Kidney epithelial cell (primary cell): ENCODE data around the gene UBAP1. TPM values are rescaled to one million over a fixed set of nuclear protein-coding genes. Genes with fewer than 3 reads are reported as not detected.
"Not testable (repeated sequence)": the region's sequence is repeated elsewhere in the genome, so short reads cannot be mapped to it uniquely, and the experiment has no call there.

Experiments used
- DNase-seq: peaks from one replicate; pipeline ENCODE4 v3.0.0-alpha.2; 2010; ENCODE audit warnings: low read depth
- H3K27me3 ChIP-seq: 2 replicates; pipeline ENCODE4 v1.6.0; 2011; ENCODE audit warnings: low read length; ENCODE audit not compliant: control insufficient read depth, insufficient read depth
- H3K36me3 ChIP-seq: 2 replicates; pipeline ENCODE4 v1.5.1; 2011; ENCODE audit warnings: low read length; ENCODE audit not compliant: control insufficient read depth, insufficient read depth
- H3K4me3 ChIP-seq: 2 replicates; pipeline ENCODE4 v1.5.1; 2011; ENCODE audit warnings: low read depth, mild to moderate bottlenecking, control low read depth, low read length
- total RNA-seq: library from RNA; depleted of rRNA; stranded (reverse); fragments of >200 nt; gene quantifications from 2 replicates; pipeline ENCODE4 v1.2.3, GENCODE V29; 2015
- TF ChIP-seq, protein P1 (sequence below): IDR thresholded peaks from 2 replicates; pipeline ENCODE4 v1.5.1; 2011; ENCODE audit warnings: mild to moderate bottlenecking, moderate library complexity, low read length, control low read depth, inconsistent platforms; ENCODE audit not compliant: insufficient read depth, poor library complexity, severe bottlenecking

Gene UBAP1
- total RNA-seq, 1 donor from 2014 or later: 46.9 TPM

DNA sequence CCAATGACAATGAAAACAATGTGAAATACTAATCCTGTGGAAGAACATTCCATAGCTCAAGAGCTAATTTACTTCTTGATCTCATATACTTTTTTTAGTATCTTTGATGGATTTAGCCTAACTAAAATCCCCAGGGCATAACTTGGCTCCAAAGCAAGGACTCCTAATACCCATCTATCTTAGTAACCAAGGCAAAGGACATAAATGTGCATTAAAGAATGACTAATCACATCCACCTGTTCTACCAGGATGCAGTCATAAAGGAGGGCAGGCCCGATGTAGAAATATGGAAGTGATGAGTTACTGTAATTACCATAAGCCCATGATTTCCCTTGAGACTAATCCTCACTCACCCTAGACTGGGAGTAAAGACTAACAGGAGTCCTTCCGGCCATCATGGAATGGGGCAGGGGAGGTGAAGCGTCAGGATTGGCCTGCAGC is 93.3 kb downstream of the UBAP1 start:
- Histone ChIP-seq H3K27me3 (no peaks in the 10 kb centered on the region), H3K36me3 (no peaks in the 10 kb centered on the region), H3K4me3 (no peak overlapping the region)
- TF ChIP-seq, protein P1, sequence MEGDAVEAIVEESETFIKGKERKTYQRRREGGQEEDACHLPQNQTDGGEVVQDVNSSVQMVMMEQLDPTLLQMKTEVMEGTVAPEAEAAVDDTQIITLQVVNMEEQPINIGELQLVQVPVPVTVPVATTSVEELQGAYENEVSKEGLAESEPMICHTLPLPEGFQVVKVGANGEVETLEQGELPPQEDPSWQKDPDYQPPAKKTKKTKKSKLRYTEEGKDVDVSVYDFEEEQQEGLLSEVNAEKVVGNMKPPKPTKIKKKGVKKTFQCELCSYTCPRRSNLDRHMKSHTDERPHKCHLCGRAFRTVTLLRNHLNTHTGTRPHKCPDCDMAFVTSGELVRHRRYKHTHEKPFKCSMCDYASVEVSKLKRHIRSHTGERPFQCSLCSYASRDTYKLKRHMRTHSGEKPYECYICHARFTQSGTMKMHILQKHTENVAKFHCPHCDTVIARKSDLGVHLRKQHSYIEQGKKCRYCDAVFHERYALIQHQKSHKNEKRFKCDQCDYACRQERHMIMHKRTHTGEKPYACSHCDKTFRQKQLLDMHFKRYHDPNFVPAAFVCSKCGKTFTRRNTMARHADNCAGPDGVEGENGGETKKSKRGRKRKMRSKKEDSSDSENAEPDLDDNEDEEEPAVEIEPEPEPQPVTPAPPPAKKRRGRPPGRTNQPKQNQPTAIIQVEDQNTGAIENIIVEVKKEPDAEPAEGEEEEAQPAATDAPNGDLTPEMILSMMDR: no peak
- DNase-seq: no peak

DNA sequence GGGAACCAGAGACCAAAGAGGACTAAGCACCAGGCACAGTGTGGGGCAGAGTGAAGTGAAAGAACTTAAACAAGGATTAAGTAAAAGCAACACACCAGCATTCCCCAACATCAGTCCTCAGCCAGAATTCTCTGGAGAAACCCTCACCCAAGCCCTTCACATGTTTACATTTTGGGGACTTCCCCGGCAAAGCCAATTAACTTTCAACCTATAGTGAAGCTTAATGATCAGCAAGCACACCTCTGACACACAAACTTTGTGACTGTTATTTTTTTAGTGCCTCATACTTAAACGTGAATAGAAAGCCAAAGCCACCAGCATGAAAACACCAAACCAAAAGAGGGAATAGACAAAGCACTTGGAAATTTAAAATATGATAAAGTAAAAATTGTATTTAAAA is 94.7 kb downstream of the UBAP1 start:
- not testable (repeated sequence) for DNase-seq, H3K36me3 ChIP-seq, H3K27me3 ChIP-seq, H3K4me3 ChIP-seq

DNA sequence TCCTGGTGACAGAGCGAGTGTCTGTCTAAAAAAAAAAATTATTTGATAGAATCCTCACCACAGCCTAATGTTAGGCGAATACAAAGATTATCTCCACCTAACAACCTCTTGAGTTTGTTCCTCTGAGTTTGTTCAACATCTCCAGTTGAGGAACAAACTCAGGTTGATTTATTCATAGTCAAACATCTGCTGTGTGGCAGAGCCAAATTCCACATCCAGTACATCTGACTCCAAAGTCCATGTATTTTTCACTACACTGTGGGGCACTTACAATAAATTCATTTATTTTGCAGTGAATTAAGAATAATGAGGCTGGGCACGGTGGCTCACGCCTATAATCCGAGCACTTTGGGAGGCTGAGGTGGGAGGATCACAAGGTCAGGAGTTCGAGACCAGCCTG is 97.0 kb downstream of the UBAP1 start:
- TF ChIP-seq, protein P1: no peak
- no peaks in the 10 kb centered on the region for H3K27me3 ChIP-seq
- H3K4me3 ChIP-seq: no peak overlapping the region
- DNase-seq: no peak
- H3K36me3 ChIP-seq: no peaks in the 10 kb centered on the region

DNA sequence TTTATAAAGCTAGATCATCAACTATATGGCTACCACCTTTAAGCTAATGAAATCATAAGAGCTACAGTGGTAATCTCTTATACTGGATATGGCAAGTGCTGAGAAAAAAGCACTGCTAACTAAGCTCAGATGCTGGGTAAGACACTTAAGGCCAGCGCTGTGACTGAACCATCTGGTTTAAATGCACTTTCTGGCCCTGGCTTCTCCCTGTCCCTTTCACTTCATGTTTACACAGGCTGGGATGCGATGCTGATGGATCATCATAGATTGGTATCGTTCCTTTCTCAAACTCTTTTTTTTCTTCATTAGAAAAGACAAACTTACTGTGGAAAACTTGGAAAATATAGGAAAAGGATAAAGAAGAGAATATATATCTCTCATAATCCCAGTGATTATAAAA is 97.9 kb downstream of the UBAP1 start:
- no peak for DNase-seq
- H3K27me3 ChIP-seq: no peaks in the 10 kb centered on the region
- no peaks in the 10 kb centered on the region for H3K36me3 ChIP-seq
- TF ChIP-seq, protein P1: no peak
- H3K4me3 ChIP-seq: no peak overlapping the region

DNA sequence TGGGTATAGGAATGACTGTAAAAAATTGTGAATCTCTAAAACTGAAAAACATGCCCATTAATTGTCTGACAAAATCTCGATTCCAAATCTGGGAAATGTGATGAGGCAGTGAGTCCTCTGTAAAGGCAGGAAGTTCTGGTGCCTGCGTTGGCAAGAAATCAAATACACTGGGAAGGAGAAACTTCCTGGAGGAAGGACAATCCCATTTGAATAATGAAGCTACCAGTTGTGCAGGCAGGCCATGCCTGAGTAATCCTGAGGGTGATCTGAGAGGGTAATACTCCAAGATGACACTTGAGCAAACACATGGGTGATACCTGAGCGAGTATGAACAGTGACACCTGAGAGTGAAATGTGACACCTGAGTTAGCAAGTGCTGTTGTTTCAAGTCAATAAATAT is 100.6 kb downstream of the UBAP1 start:
- Histone ChIP-seq H3K4me3 (no peak overlapping the region), H3K27me3 (no peaks in the 10 kb centered on the region), H3K36me3 (no peaks in the 10 kb centered on the region)
- no peak for DNase-seq
- TF ChIP-seq, protein P1: no peak

DNA sequence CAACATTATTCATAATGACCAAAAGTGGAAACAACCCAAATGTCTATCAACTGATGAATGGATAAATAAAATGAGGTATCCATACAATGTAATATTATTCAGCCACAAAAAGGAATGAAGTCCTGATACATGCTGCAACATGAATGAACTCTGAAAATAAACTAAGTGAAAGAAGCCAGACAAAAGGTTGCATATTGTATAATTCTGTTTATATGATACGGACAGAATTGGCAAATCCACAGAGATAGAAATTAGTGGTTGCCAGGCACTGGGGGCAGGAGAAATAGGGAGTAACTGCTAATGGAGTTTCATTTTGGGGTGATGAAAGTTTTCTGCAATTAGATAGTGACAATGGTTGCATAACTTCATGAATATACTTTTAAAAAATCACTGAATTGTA is 103.3 kb downstream of the UBAP1 start:
- TF ChIP-seq, protein P1: no peak
- H3K36me3 ChIP-seq: no peaks in the 10 kb centered on the region
- H3K4me3 ChIP-seq: no peak overlapping the region
- no peak for DNase-seq
- H3K27me3 ChIP-seq: no peaks in the 10 kb centered on the region
